Fibroblast of mammary gland (primary cell): ENCODE data around the gene PHF12.

Experiments used
- DNase-seq: peaks from one replicate; pipeline ENCODE4 v3.0.0-alpha.2; 2010; ENCODE audit warnings: low read depth
- H3K4me3 ChIP-seq: 2 replicates; pipeline ENCODE4 v1.5.1; 2011; ENCODE audit warnings: low read depth, mild to moderate bottlenecking, low read length, moderate library complexity; ENCODE audit not compliant: control insufficient read depth
- CTCF ChIP-seq: conservative IDR thresholded peaks from 2 replicates; pipeline ENCODE4 v1.5.1; 2011; ENCODE audit warnings: low read depth, low read length, inconsistent platforms; ENCODE audit not compliant: control insufficient read depth, insufficient read depth

PHF12 gene

GRCh38 chr17:28960256-28961061 is 9.1 kb upstream of the PHF12 start:
- H3K4me3 ChIP-seq, result no peak overlapping the region
- no peak for DNase-seq
- no peak for TF ChIP-seq CTCF

- no peak for DNase-seq
- no peak overlapping the region for H3K4me3 ChIP-seq
- TF ChIP-seq CTCF, result no peak
Measured at GRCh38 chr17:28959471-28959871, 8.2 kb upstream of the PHF12 start.

DNA sequence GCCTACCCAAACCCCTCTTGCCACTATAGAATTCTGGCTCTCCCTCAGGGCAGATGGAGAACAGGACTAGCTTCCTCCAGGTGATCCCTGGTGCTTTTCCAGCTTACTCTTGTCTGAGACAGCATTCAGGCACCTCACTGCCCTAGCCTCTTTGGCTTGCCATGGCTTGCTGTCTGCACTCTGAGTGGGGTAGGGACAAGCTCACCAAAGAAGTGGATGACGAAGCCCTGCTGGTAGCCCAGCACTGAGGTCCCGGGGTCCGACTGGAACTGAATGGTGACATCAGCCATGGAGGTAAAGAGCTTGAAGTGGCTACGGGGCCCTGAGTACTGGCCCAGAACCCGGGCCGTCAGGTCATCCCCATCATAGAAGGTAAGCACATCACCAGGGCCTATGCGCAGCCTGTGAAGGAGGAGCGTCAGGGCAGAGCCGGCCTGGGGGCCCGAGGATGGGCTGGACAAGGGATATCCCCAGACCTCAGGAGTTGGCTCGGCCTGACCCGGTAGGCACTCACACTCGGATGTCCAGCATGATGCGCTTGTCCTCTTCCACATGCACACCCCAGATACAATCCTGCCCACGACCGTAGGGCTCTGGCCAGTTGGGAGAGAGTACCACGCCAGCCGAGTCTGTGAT is 7.6 kb upstream of the PHF12 start:
- no peak overlapping the region for H3K4me3 ChIP-seq
- TF ChIP-seq CTCF, result no peak
- DNase-seq, result no peak

DNA sequence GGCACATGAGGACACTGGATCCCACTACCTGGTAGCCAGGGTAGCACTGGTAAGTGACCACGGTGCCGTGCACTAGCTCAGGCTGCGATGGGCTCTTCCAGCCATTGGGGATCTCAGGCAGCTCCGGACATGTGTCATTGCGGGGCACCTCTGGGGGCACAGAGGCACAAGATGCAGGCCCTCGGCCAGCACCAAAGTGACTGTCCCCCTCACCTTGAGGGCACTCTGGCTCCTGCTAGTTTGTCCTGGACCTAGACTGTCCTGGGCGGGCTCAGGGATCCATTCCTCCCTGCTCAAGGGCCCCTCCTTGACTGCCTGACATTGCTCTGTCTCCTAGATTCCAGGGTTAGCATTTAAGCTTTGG is 6.7 kb upstream of the PHF12 start:
- no peak for DNase-seq
- no peak for TF ChIP-seq CTCF
- H3K4me3 ChIP-seq, result no peak overlapping the region

DNA sequence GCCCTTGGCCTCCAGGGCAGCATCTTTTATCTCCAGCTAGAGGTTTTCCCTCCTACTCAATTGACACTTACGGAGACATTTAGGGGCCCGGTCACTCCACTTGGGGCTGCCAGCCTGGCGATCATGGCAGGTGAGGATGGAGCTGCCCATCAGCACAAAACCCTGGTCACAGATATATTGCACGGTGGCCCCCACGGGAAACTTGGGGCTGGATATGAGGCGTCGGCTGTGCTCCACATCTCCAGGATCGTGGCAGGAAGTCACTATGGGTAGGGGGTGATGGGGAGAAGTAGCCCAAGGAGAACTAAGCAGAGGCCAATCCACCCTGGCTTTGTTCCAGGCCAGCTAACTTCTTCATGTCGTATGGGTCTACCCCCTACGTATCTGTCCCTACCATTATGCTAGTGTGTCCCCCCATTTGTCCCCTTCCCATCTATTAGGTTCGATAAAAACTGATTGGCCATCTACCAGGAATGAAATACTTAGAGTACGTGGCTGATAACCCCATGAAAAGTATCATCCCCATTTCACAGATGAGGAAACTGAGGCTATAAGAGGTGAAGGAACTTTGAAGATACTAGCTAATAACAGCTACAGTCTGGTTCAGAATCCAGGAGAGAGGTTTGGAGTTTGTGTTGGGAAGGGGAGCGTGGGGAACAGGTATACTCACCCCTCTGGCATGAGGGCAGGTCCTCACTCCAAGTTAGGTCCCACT is 6.1 kb upstream of the PHF12 start:
- DNase-seq, result no peak
- no peak overlapping the region for H3K4me3 ChIP-seq
- TF ChIP-seq CTCF, result no peak

DNA sequence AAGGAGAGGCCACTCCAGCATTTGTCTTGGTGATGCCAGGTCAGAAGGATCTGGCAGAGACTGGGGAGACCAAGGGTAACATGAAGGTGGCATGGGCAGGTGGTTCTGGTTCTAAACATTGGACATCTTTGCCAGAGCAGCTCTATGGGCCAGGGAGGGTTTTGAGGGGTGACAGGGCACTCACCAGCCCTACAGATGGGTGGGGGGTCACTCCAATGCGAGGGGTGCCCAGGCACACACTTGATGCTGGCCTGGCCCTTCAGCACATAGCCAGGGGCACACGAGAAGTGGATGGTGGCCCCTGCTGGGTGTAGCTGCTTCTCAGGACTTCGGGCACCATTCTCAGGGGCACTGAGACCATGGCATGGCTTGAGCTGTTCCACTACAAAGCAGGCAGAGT is 5.5 kb upstream of the PHF12 start:
- TF ChIP-seq CTCF, result no peak
- no peak overlapping the region for H3K4me3 ChIP-seq
- DNase-seq, result no peak
